Measurements from ENCODE around the gene TULP1.
"Not testable (repeated sequence)": the region's sequence is repeated elsewhere in the genome, so short reads cannot be mapped to it uniquely, and the experiment has no call there.

The TULP1 gene

GRCh38 chr6:35543459-35544193, 30.9 kb upstream of the TULP1 start:
- Histone ChIP-seq H3K27ac (ENCODE audit: low read length) (no peak overlapping the region), H3K27me3 (ENCODE audit: control insufficient read depth, insufficient read depth, low read length) (no peaks in the 10 kb centered on the region), H3K4me1 (ENCODE audit: control insufficient read depth, insufficient read depth, low read length) (peaks cover 4% of the 10 kb centered on the region), H3K4me3 (ENCODE audit: low read length) (no peak overlapping the region), H3K36me3 (ENCODE audit: control insufficient read depth, insufficient read depth, low read length) (no peaks in the 10 kb centered on the region), H3K9me3 (ENCODE audit: control insufficient read depth, insufficient read depth, low read length) (no peaks in the 10 kb centered on the region)
- WGBS (ENCODE audit: insufficient coverage, insufficient read length): no CpG with 5 or more reads among the region's 16 CpGs
- DNase-seq (ENCODE audit: low read depth, low spot score): no peak

- no CpG with 5 or more reads among the region's 2 CpGs for WGBS (ENCODE audit: insufficient coverage, insufficient read length)
- no peak overlapping the region for H3K4me3 ChIP-seq (ENCODE audit: low read length)
Observed at GRCh38 chr6:35541836-35542235, 29.1 kb upstream of the TULP1 start.

GRCh38 chr6:35539223-35539622, 26.5 kb upstream of the TULP1 start:
- WGBS (ENCODE audit: insufficient coverage, insufficient read length): no CpG with 5 or more reads among the region's 3 CpGs
- Histone ChIP-seq H3K4me1 (ENCODE audit: control insufficient read depth, insufficient read depth, low read length) (no peaks in the 10 kb centered on the region), H3K27me3 (ENCODE audit: control insufficient read depth, insufficient read depth, low read length) (no peaks in the 10 kb centered on the region), H3K4me3 (ENCODE audit: low read length) (no peak overlapping the region), H3K9me3 (ENCODE audit: control insufficient read depth, insufficient read depth, low read length) (no peaks in the 10 kb centered on the region), H3K27ac (ENCODE audit: low read length) (no peak overlapping the region), H3K36me3 (ENCODE audit: control insufficient read depth, insufficient read depth, low read length) (no peaks in the 10 kb centered on the region)
- DNase-seq (ENCODE audit: low read depth, low spot score): no peak

More at GRCh38 chr6:35541836-35542235, 29.1 kb upstream of the TULP1 start:
- H3K27me3 ChIP-seq (ENCODE audit: control insufficient read depth, insufficient read depth, low read length): no peaks in the 10 kb centered on the region
- H3K4me1 ChIP-seq (ENCODE audit: control insufficient read depth, insufficient read depth, low read length): peaks cover 4% of the 10 kb centered on the region
- no peak for DNase-seq (ENCODE audit: low read depth, low spot score)
- no peak overlapping the region for H3K27ac ChIP-seq (ENCODE audit: low read length)
- no peaks in the 10 kb centered on the region for H3K9me3 ChIP-seq (ENCODE audit: control insufficient read depth, insufficient read depth, low read length)
- no peaks in the 10 kb centered on the region for H3K36me3 ChIP-seq (ENCODE audit: control insufficient read depth, insufficient read depth, low read length)

- H3K36me3 ChIP-seq (ENCODE audit: control insufficient read depth, insufficient read depth, low read length); H3K27ac ChIP-seq (ENCODE audit: low read length); DNase-seq (ENCODE audit: low read depth, low spot score); H3K9me3 ChIP-seq (ENCODE audit: control insufficient read depth, insufficient read depth, low read length); H3K4me3 ChIP-seq (ENCODE audit: low read length); H3K27me3 ChIP-seq (ENCODE audit: control insufficient read depth, insufficient read depth, low read length); H3K4me1 ChIP-seq (ENCODE audit: control insufficient read depth, insufficient read depth, low read length): not testable (repeated sequence)
- no CpG with 5 or more reads among the region's 6 CpGs for WGBS (ENCODE audit: insufficient coverage, insufficient read length)
Observed at GRCh38 chr6:35535847-35536246, 23.2 kb upstream of the TULP1 start.

- WGBS (ENCODE audit: insufficient coverage, insufficient read length): no CpG with 5 or more reads among the region's 11 CpGs
- Histone ChIP-seq H3K4me3 (ENCODE audit: low read length) (no peak overlapping the region), H3K27ac (ENCODE audit: low read length) (no peak overlapping the region), H3K4me1 (ENCODE audit: control insufficient read depth, insufficient read depth, low read length) (no peaks in the 10 kb centered on the region), H3K9me3 (ENCODE audit: control insufficient read depth, insufficient read depth, low read length) (no peaks in the 10 kb centered on the region), H3K27me3 (ENCODE audit: control insufficient read depth, insufficient read depth, low read length) (no peaks in the 10 kb centered on the region), H3K36me3 (ENCODE audit: control insufficient read depth, insufficient read depth, low read length) (no peaks in the 10 kb centered on the region)
- DNase-seq (ENCODE audit: low read depth, low spot score): no peak
Observed at GRCh38 chr6:35534407-35535170, 21.9 kb upstream of the TULP1 start.

GRCh38 chr6:35533981-35534380, 21.3 kb upstream of the TULP1 start:
- no peaks in the 10 kb centered on the region for H3K9me3 ChIP-seq (ENCODE audit: control insufficient read depth, insufficient read depth, low read length)
- H3K4me1 ChIP-seq (ENCODE audit: control insufficient read depth, insufficient read depth, low read length): no peaks in the 10 kb centered on the region
- no peaks in the 10 kb centered on the region for H3K36me3 ChIP-seq (ENCODE audit: control insufficient read depth, insufficient read depth, low read length)
- no peak overlapping the region for H3K27ac ChIP-seq (ENCODE audit: low read length)
- H3K4me3 ChIP-seq (ENCODE audit: low read length): no peak overlapping the region
- WGBS (ENCODE audit: insufficient coverage, insufficient read length): no CpG with 5 or more reads among the region's 6 CpGs
- DNase-seq (ENCODE audit: low read depth, low spot score): no peak
- no peaks in the 10 kb centered on the region for H3K27me3 ChIP-seq (ENCODE audit: control insufficient read depth, insufficient read depth, low read length)

- no peak for DNase-seq (ENCODE audit: low read depth, low spot score)
- no peak overlapping the region for H3K27ac ChIP-seq (ENCODE audit: low read length)
- WGBS (ENCODE audit: insufficient coverage, insufficient read length): no CpG with 5 or more reads among the region's 4 CpGs
- H3K4me3 ChIP-seq (ENCODE audit: low read length): no peak overlapping the region
- H3K27me3 ChIP-seq (ENCODE audit: control insufficient read depth, insufficient read depth, low read length): no peaks in the 10 kb centered on the region
- H3K36me3 ChIP-seq (ENCODE audit: control insufficient read depth, insufficient read depth, low read length): no peaks in the 10 kb centered on the region
- H3K9me3 ChIP-seq (ENCODE audit: control insufficient read depth, insufficient read depth, low read length): no peaks in the 10 kb centered on the region
- H3K4me1 ChIP-seq (ENCODE audit: control insufficient read depth, insufficient read depth, low read length): no peaks in the 10 kb centered on the region
Observed at GRCh38 chr6:35532126-35532525, 19.4 kb upstream of the TULP1 start.

GRCh38 chr6:35524380-35525020, 11.8 kb upstream of the TULP1 start:
- H3K27me3 ChIP-seq (ENCODE audit: control insufficient read depth, insufficient read depth, low read length): no peaks in the 10 kb centered on the region
- H3K4me1 ChIP-seq (ENCODE audit: control insufficient read depth, insufficient read depth, low read length): no peaks in the 10 kb centered on the region
- no peak overlapping the region for H3K4me3 ChIP-seq (ENCODE audit: low read length)
- no CpG with 5 or more reads among the region's 3 CpGs for WGBS (ENCODE audit: insufficient coverage, insufficient read length)
- no peaks in the 10 kb centered on the region for H3K36me3 ChIP-seq (ENCODE audit: control insufficient read depth, insufficient read depth, low read length)
- H3K27ac ChIP-seq (ENCODE audit: low read length): no peak overlapping the region
- no peak for DNase-seq (ENCODE audit: low read depth, low spot score)
- no peaks in the 10 kb centered on the region for H3K9me3 ChIP-seq (ENCODE audit: control insufficient read depth, insufficient read depth, low read length)

- peak; percentile 50 for DNase-seq (ENCODE audit: low read depth, low spot score)
Observed at GRCh38 chr6:35522660-35523658, 10.3 kb upstream of the TULP1 start.

GRCh38 chr6:35522151-35522550, 9.5 kb upstream of the TULP1 start:
- H3K4me1 ChIP-seq (ENCODE audit: control insufficient read depth, insufficient read depth, low read length): no peaks in the 10 kb centered on the region
- H3K27ac ChIP-seq (ENCODE audit: low read length): no peak overlapping the region
- no peaks in the 10 kb centered on the region for H3K36me3 ChIP-seq (ENCODE audit: control insufficient read depth, insufficient read depth, low read length)
- no peaks in the 10 kb centered on the region for H3K27me3 ChIP-seq (ENCODE audit: control insufficient read depth, insufficient read depth, low read length)
- no CpG with 5 or more reads among the region's 12 CpGs for WGBS (ENCODE audit: insufficient coverage, insufficient read length)
- DNase-seq (ENCODE audit: low read depth, low spot score): no peak
- no peak overlapping the region for H3K4me3 ChIP-seq (ENCODE audit: low read length)
- no peaks in the 10 kb centered on the region for H3K9me3 ChIP-seq (ENCODE audit: control insufficient read depth, insufficient read depth, low read length)

More at GRCh38 chr6:35522660-35523658, 10.3 kb upstream of the TULP1 start:
- WGBS (ENCODE audit: insufficient coverage, insufficient read length): no CpG with 5 or more reads among the region's 32 CpGs
- H3K27me3 ChIP-seq (ENCODE audit: control insufficient read depth, insufficient read depth, low read length): no peaks in the 10 kb centered on the region
- no peak overlapping the region for H3K4me3 ChIP-seq (ENCODE audit: low read length)
- H3K36me3 ChIP-seq (ENCODE audit: control insufficient read depth, insufficient read depth, low read length): no peaks in the 10 kb centered on the region
- H3K4me1 ChIP-seq (ENCODE audit: control insufficient read depth, insufficient read depth, low read length): no peaks in the 10 kb centered on the region
- H3K27ac ChIP-seq (ENCODE audit: low read length): no peak overlapping the region
- no peaks in the 10 kb centered on the region for H3K9me3 ChIP-seq (ENCODE audit: control insufficient read depth, insufficient read depth, low read length)

Measured in iPS DF 6.9 (cell line).